Measurements from ENCODE around the gene ATRN.

- TF ChIP-seq POLR2A (IDR thresholded peaks at IDR 0.05) (no peak), CTCF (IDR thresholded peaks at IDR 0.05 in 4 of 5, conservative IDR thresholded peaks at IDR 0.05 in 1 of 5) (no peak)
Measured at GRCh38 chr20:3661814-3662665, 191.2 kb downstream of the ATRN start.
